OCI-LY1 (cell line): ENCODE data around the gene PCDHGA1.

ENCODE experiments used
- CTCF ChIP-seq: fragments of 200-600 bp; sonication (generic), shearing (Covaris generic); IDR thresholded peaks from 2 replicates; pipeline ENCODE4 v1.5.1; 2017; ENCODE audit warnings: mild to moderate bottlenecking, antibody characterized with exemption, low read length, moderate library complexity, mixed read lengths
- EZH2 ChIP-seq: fragments of 200-600 bp; sonication (generic), shearing (Covaris generic); IDR thresholded peaks from 2 replicates; pipeline ENCODE4 v1.8.0; 2017; ENCODE audit warnings: borderline replicate concordance, mixed run types, mild to moderate bottlenecking, antibody characterized with exemption, low read length, moderate library complexity, mixed read lengths

GRCh38 chr5:141356133-141356532 lies 25.8 kb downstream of the PCDHGA1 start:
- TF ChIP-seq CTCF = no peak
- TF ChIP-seq EZH2 = no peak
